ENCODE results near the gene HOXD1.

HOXD1 gene

DNA sequence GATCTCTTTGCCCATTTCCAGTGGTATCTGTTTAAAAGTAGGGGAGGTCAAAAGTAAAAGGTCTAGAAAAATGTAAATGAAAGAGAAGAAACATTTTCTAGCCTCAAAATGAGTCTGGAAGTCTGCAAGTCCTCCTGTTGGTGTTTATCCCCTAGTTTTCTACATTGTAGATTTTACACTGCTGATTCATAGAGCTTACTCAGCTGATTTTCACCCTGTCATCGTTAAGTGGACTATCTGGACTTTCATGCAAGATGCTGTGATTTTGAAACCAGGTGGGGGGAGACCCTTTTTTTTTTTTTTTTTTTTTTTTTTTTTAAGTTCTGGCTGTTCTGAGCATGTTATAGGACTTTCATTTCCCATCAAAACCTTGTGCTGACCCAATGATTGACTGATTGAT, 21.1 kb upstream of the HOXD1 start:
- no peak for DNase-seq

DNA sequence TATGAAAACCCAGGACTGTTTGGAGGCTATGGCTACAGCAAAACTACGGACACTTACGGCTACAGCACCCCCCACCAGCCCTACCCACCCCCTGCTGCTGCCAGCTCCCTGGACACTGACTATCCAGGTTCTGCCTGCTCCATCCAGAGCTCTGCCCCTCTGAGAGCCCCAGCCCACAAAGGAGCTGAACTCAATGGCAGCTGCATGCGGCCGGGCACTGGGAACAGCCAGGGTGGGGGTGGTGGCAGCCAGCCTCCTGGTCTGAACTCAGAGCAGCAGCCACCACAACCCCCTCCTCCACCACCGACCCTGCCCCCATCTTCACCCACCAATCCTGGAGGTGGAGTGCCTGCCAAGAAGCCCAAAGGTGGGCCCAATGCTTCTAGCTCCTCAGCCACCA, 19.3 kb upstream of the HOXD1 start:
- no peak for DNase-seq

DNA sequence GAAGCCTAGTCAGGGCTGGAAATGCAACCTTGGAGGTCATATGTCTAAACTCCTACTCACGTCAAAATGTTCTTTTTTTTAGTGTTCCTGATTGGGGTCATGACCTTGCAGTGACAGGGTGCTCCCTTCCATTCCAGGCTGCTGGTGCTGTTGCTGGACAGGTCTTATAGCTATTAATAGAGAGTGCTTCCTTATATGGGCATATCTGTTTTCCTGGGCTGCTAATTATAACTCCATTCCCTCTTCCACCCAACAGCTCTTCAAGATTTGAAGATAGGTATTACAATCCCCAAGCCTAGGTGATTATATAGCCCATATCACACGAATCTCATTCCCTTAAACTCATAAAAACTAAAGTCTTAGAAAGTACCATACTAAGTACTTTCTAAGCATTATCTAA, 18.8 kb upstream of the HOXD1 start:
- DNase-seq, result no peak

DNA sequence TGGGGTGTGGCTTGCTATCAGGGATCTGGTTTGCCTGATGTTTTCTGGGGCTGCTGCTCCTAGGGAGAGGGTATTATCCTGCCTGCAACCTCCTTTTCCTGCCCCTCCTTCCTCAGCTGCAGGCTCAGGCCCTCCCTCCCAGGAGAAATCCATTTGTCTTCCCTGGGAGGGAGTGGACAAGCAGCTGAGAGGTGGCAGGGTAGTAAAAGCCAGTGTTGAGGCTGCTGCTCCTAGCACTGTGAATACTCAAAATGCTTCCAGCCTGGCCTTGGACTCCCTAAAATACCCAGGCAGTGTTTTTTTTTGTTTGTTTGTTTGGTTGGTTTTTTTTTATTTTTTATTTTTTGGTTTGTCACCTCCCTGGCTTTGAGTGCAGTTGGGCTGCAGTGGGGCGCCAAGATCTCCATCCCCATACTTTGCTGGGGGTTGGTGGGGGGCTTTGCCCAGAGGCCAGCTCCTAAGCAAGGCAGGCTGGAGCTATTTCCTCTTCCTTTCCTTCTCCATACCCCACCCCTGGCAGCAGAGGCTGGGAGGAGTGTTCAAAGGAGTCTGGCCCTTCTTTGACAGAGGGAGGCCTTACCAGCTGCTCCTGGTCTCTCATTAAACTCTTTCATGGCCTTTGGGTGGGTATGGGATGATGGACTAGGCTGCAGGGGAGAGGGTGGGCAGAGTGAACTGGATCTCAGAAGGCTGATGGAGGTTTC, 17.7 kb upstream of the HOXD1 start:
- DNase-seq, result no peak

DNA sequence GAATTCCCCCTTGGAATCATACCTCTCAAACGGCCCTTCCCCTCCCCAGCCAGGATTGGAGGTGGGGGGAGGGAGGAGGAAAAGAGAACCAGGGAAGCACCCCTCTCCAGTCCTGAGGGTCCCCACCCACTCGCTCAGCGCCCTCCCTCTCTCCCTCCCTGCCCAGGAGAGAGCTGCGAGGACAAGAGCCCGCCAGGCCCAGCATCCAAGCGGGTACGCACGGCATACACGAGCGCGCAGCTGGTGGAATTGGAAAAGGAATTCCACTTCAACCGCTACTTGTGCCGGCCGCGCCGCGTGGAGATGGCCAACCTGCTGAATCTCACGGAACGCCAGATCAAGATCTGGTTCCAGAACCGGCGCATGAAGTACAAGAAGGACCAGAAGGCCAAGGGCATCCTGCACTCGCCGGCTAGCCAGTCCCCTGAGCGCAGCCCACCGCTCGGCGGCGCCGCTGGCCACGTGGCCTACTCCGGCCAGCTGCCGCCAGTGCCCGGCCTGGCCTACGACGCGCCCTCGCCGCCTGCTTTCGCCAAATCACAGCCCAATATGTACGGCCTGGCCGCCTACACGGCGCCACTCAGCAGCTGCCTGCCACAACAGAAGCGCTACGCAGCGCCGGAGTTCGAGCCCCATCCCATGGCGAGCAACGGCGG, 17.0 kb upstream of the HOXD1 start:
- DNase-seq, result no peak

DNA sequence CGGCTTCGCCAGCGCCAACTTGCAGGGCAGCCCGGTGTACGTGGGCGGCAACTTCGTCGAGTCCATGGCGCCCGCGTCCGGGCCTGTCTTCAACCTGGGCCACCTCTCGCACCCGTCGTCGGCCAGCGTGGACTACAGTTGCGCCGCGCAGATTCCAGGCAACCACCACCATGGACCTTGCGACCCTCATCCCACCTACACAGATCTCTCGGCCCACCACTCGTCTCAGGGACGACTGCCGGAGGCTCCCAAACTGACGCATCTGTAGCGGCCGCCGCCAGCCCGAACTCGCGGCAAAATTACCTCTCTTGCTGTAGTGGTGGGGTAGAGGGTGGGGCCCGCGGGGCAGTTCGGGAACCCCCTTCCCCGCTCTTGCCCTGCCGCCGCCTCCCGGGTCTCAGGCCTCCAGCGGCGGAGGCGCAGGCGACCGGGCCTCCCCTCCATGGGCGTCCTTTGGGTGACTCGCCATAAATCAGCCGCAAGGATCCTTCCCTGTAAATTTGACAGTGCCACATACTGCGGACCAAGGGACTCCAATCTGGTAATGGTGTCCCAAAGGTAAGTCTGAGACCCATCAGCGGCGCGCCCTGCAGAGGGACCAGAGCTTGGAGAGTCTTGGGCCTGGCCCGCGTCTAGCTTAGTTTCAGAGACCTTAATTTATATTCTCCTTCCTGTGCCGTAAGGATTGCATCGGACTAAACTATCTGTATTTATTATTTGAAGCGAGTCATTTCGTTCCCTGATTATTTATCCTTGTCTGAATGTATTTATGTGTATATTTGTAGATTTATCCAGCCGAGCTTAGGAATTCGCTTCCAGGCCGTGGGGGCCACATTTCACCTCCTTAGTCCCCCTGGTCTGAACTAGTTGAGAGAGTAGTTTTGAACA, 16.2 kb upstream of the HOXD1 start:
- no peak for DNase-seq

DNA sequence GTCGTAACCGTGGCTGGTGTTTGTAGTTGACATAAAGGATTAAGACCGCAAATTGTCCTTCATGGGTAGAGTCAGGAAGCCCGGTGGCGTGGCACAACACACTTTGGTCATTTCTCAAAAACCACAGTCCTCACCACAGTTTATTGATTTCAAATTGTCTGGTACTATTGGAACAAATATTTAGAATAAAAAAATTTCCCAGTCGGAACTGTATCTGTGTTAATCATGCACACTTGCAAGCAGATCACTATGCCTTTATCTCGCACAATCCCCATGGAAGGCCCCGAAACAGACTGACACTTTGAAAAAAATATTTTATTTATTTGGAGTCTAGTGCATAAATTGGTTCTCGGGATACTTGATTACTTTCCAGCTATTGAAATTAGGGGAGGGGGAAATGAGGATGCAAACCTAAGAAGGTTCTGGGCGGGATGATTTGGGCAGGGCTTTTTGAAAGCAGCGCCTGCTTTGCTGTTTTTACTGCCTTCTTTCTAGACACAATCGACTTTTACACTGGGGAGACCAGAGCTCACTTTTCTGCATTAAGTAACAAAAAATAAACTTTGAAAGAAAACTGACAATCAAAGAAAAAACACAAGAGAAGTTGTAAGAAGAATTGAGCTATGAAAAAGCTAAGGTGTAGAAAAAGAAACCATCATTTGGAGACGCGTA, 15.4 kb upstream of the HOXD1 start:
- no peak for DNase-seq

DNA sequence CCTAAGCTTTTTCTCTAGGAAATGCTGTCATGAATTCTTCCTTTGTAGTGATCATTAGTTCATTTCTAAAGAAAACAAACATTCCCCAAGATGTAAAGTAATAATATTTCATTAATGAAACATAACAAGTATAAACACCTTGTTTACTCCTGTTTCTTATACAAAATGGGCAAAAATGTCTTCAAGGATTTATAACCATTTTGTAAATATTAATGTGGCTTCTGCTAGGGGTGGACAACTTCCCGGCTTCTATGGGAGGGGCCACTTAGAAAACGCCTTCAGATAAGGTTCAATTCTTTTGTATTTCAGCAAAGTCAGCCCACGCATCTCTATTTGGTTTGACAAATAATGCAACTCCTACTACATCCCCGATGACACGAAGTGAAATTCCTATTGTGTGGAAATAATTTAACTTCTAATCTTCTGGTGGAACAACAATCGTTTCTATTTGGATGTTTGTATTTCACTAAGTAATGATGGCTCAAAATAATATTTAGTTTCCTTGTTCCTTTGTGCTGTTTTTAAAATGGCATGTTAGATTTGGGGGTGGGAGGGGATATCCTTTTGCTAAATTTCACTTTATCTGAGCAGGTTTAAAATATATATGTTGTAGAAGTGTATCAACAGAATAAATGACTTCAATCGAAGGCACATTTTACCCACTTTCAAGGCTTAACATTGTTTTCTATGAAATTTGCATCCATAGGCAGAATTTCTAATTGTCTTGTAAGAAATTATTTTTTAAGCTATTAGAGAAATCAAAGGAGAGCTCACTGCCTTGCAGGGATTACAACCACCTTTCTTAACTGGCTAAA, 14.7 kb upstream of the HOXD1 start:
- DNase-seq, result no peak

DNA sequence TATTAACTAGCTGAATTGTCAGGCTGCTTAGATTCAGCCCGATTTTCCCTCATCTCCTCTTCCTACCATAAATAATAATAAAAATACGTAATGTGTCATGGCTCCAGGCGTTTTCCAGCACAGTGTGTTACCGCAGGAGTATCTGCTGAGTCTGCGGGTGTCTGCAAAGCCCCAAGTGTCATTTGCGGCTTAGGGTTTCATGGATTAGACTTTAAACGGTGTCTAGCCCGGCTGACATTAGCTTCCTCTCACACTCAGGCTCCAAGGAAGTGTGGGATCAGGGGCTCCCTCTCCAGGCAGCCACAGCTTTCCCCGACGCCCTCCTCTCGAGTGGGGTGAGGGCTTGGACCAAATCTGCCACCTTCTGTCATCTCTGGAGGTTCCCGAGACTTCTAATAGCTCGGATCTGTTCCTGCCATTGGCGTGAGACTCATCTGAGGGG, 14.1 kb upstream of the HOXD1 start:
- no peak for DNase-seq

DNA sequence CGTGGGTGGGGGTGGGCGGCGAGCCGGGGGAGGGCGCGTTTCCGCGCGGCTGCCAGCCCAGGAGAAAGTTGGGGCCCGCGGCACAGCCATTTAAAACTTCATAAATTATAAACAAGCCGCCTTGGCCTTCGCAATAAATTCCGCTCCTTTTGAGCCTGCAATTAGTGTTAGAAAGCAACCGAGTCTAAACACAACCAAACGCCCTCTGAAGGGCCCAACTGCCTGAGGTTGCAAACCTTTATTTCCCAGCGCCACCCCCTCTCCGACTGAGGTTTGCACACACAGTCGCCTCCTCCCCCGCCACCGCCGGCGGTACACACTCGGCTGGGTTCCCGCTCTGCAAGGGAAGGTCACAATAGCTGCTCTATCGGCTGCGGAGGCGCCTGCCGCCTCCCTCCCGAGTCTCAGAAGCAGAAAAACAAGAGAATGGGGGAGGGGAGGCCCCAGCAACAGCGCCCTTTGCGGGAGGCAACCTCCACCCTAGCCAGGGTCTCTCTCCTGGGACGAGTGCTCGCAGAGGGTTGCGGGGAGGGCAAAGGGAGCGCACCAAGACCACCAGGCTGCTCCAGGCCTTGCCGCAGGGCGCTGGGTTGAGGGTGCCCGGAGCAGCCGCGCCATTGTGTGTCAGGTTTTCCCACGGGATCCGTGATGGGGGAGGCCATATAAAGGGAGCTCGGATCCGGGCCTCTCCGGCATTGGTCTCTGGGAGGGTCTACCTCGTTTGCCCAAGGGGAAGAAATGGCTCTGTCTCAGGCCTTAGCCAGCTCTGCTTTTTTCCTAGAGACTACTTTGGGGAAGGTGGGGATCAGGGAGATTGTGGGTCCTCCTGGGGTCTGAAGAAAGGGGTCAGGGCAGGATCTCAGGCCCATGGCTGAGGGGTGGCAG, 13.4 kb upstream of the HOXD1 start:
- no peak for DNase-seq

DNA sequence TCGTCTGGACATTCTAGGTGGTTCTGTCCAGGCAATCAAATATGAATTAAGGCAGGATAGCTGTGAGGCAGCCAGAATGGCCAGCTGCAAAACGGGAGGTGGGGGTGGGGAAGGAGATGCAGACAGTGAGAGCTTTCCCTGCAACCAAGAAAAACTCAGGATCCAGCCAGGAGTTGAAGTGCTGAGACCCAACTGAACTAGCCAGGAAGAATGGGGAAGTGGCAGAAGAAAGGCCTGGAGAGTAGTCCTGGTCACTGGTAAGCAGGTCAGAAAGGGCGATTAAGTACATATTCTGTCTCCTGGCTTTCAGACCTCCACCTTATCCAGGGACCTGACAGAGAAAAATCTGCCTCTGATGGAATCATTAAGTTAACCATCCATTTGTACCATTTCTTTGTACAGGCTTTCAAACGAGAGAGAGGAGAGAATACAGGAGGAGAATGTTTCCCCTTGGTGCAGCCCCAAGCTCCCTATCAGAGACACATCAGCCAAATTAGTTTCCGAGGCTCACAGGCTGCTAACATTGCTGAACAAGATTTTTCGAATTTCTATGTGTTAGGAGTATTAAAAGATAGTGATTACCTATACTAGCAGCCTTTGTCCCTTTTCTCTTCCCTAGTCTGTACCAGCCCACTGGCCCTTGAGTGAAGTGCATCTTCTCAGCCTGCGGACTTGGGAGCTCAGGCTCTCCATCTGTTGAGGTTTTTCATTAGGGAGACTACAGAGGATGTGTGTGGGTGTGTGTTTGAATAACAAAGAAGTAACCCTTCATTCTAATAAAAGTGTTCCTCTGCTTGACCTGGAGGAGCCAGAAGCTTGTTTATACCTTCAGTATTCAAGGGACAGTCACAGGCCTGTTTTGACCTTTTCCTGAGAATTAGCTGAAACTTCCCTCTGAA, 12.5 kb upstream of the HOXD1 start:
- no peak for DNase-seq

DNA sequence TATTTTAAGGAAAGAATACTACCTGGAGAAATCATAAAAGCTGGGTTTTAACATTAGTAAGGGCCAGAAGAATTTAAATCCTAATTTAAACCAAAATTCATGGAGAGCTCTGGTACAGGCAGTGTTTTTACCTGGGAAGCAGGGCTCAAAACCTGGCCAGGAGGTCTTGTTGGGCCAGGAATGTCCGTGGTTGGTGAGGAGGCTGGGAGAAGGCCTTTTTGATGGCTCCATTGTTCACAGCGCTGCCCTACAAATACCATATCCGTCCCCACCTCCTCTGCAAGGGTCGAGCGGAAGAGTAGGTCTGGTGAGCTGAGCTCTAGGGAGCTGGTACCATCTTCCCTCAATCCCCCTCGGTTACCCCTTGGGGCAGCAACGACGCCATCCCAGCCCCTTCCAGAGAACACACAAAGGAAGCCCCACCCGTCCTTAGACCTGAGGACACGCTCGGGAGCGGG, 10.9 kb upstream of the HOXD1 start:
- DNase-seq, result no peak

DNA sequence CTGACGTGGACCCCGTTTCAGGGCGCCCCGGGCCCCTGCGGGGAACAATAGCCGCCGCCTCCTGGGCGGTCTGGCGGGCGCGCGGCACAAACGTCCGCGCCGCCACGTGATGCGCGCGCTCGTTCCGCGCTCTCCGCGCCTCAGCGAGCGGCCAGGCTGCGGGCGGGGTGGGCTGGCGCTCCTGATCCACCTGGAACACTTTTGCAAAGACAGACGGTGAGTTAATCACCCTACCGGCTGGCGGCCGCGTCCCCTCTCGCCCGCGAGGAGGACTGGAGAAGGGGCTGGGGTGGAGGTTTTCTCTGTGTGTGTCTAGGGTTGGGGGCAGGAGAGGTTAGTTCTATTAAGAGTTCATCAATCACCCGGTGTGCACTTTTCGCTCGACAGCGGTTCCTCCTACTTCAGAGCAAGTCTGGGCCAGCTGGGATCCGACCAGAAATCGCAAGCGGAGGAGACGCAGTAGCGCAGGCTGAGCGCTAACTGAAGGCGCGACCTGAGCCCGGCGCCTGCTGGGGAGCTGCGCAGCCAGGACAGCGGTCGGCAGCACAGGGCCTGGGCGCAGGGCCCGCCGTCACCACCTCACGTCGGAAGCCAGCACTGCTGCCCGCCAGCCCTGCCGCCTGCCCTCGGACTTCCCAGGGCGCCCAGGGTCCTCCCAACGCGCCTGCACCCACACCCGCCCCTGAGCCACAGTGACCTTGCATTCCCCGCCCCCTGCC, 10.3 kb upstream of the HOXD1 start:
- no peak for DNase-seq

DNA sequence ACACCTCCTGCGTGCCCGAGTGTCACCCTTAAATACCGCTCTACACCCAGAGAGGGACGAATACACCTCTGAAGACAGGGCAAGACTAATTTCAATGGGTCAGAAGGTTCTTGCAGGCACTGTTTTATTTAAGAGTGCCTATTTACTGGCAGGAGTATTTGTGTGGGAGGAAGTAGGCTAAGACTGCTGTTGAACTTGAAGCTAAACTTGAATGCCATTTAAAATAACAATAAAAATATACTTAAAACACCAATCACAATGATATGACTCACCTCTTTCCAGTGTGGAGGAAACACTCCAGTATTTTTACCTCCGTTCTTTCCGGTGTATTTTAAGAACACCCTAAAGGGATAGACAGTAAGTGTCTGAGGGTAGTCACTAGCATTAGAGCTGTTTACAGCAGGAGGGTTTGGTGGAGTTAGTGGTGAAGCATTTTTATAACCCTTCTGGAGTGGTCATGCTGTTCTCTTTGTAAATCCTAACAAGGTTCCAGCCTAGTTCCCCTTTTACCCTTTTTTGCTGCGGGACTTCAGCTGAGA, 9.6 kb upstream of the HOXD1 start:
- DNase-seq, result no peak

DNA sequence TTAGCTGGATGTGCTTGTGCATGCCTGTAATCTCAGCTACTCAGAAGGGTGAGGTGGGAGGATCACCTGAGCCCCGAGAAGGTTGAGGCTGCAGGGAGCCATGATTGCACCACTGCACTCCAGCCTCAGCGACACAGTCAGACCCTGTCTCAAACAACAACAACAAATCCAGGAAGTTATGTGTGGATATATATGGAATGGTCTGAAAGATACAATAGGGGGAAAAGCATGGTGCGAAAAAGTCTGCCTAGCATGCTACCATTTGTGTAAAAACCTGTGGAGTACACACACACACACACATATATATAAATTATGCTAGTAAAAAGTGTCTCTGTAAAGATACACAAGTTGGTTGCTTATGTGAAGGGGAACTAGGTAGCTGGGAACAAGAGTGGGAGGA, 6.9 kb upstream of the HOXD1 start:
- DNase-seq, result no peak

DNA sequence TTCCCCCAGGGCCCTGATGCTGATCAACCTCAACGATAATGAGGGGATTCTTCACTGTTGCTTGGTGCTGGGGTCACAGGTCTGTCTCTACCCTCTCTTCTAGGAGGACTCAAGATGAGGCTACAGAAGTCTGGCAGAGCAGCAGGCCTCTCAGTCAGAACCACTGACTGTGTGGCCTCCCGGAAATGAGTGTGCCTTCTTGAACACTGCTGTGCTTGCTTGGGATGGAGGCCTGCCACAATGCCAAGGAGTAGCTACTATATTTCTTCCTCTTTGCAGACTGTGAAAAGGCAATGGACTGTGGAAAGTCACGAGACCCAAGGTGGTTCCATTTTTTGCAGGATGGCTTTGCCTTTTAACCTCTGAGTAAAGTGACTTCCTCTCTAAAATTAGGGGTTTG, 5.8 kb upstream of the HOXD1 start:
- no peak for DNase-seq

DNA sequence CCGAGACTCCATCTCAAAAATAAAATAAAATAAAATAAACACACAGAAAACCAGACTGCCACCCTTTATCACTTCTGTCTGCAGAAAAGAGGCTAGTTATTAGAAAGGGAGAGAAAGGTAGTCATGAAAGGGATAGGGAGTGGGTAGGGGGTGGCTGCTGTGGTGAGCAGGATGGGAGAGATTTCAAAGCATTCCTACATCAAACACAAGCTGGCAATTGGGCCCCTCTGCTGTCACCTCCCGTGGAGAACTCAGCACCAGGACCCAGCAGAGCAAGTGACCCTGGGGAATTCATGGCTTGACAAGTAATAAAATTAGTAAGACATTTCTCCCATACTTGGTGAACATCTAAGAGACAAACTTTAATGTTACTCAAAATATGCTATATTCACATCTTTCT, 3.7 kb upstream of the HOXD1 start:
- no peak for DNase-seq

DNA sequence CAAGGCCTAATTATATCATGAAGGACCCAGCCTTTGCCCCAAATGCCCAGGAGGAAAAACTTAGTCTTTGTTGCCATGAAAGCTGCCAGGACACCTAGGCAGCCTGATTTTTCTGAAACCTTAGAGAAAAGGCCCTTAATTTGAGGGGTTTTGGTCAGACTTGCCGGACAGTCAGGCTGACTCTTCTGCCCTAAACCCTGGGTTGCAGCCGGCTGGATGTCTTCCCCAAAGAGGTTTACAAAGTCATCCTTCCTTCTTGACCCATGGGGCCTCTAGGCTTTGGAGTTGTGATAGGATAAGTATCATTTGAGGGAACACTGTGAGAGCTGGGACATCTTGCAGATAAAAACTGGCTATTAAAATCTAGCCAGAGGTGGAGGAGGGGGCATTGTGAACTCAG, 2.4 kb upstream of the HOXD1 start:
- no peak for DNase-seq

DNA sequence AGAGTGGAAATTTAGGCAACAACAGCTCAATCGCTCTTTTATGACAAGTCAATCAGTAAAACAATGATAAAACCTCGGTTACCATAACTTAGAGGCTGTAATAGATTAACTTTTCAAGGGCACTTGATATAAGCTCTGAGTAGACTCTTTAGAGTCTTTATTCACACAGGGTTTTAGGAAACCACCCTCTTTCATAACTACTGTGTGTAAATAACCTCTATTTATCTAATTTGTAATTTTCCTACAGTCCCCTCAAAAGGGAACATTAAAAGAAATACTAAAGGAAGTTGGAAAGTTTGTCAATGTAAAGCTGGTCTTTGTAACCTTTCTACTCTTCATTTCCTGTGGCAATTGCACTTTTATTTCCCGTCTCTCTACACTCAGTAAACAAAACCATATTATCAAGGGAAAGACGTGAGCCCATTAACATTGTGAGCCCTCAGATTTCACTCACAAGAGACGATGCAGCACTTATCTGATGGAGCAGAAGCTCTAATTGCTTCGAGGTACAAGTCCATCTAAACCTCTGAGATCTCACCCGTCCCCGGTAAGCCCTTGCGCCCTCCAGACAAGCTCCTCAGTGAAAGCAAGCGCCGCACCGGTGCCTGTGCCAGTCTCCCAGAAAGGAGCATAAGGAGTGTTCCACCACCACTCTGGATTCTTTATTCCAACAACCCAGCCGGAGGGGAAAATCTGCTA, 1.1 kb upstream of the HOXD1 start:
- DNase-seq, result no peak
